NCI-H2107 (cell line): Measurements from ENCODE around the gene CRYAB.
"Not testable (repeated sequence)": the region's sequence is repeated elsewhere in the genome, so short reads cannot be mapped to it uniquely, and the experiment has no call there.

Source experiments
- DNase-seq: peaks from one replicate; lab custom pipeline; 2025; lab: John Stamatoyannopoulos, UW

The CRYAB gene

DNA sequence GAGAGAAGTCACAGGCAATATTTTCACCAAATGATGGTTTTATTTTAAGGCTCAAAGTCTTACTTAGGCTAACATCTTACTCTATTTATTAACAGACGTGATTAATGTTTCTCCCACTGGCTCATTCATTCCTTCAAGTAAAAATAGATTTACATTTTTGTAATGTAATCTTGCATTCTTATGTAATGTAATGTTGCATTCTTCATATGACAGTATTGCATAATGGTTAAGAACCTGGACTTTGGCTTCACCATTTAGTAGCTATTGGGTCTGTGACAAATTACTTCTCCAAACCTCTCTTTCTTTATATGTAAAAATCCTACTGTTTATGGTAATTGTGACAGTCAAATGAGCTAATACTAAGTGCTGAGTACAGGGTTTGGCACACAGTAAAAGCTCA lies 22.3 kb upstream of the CRYAB start:
- DNase-seq, result no peak

- not testable (repeated sequence) for DNase-seq
Measured at GRCh38 chr11:111933176-111933575, 21.6 kb upstream of the CRYAB start.

DNA sequence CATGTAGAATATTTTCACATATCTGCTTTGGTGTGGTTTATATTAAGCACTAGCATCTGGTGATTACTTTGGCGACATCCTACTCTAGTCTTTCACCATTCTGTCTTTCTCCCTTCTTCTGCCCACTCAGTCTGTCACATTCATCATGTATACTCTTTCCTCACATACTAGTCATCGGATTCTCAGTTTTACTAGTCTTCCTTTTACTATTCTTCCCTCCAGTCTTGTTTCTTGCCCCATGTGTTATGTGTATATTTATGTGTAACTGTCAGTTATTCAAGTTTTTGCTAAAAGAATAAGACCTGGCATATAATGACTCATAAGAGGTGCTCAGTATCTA lies 21.0 kb upstream of the CRYAB start:
- no peak for DNase-seq

DNA sequence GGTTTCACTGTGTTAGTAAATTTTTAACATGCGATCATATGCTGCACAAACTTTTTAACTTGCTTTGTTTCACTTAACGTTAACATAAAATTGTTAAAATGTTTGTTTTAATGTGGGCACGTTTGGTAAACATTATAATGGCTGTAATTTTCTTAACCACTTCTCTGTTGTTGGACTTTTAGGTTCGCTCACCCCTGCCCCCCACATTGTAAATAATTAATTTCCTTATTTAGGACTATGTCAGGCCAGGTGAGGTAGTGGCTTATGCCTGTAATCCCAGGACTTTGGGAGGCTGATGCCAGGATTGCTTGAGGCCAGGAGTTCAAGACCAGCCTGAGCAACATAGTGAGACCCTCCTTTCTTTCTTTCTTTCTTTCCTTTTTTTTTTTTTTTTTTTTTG lies 18.9 kb upstream of the CRYAB start:
- no peak for DNase-seq

GRCh38 chr11:111926505-111927391 lies 15.2 kb upstream of the CRYAB start:
- peak; percentile 96 for DNase-seq

DNA sequence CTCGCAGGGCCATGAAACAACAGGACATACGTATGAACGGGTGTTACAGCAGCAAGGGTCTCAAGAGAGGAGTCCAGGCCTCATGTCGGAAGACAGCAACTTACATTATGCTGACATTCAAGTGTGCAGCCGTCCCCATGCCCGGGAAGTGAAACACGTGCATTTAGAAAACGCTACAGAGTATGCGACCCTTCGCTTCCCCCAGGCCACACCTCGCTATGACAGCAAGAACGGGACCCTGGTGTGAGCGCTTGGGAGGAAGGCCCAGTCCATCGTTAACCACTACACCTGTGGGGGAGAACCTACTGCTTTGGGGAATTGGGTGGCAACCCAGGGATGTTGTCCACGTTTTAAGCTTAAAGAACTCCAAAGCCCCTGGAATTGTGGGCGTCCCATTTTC lies 14.4 kb upstream of the CRYAB start:
- DNase-seq, result no peak

DNA sequence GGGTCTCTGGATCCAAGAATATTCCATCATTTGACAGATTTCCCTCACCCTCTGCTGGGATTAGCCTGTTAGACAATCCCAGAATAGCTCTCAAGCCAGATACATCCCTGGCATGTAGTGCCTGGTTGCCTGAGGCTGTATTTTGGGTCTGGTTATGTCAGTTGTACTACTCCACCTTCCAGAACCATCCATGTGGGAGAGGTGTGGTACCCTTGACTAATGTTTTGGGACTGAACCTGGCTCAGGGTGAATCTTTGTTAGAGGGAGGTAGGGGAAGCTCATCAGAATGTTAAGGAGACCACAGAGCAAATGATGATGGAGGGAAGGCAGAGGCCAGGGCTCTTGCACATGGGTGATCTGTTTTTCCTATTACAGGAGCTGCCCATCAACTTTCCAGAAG lies 12.4 kb upstream of the CRYAB start:
- no peak for DNase-seq

- DNase-seq, result no peak
Measured at GRCh38 chr11:111923351-111923788, 11.8 kb upstream of the CRYAB start.

GRCh38 chr11:111922803-111923202 lies 11.2 kb upstream of the CRYAB start:
- DNase-seq, result no peak

- no peak for DNase-seq
Measured at GRCh38 chr11:111921541-111922230, 10.1 kb upstream of the CRYAB start.

DNA sequence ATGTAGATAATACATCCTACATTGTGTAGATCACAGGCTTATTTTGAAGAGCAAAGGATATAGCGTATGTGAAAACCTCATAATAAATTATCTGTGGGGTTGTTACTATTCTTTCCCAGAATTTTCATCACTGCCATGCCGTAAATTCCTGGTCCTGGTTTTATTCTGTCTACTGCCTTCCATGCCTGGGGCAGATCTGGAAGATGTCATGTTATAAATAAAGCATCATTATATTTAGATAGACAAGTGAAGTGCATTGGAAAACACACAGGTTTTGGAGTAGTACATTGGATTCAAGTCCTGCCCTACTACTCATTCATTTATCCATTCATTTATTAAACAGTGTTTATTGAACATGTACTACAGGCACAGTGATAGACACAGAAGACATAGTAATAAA lies 9.3 kb upstream of the CRYAB start:
- no peak for DNase-seq

GRCh38 chr11:111918390-111919256 lies 7.1 kb upstream of the CRYAB start, which contains the start of gene C11orf52:
Gene C11orf52, plus strand, starts transcription at chr11:111918913. Its CDS starts 60 bp downstream, at chr11:111918973.
- peak; percentile 92 for DNase-seq

DNA sequence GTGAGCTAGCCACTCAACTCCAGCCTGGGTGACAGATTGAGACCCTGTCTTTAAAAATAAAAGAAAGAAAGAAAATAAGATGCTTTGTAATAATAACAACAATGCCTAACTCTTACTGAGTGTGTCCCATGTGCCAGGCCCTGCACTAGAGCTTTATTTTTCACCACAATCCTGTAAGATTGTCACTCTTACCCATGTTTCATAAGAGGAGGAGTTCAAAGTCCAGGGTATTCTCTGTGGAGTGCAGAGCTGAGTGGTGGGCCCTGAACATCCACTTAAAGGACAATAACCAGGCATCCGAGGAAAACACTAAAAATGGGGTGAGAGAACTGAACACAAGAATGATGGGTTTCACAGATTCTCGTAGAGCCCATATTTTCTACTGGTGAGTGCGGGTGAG lies 6.2 kb upstream of the CRYAB start:
- DNase-seq, result no peak

GRCh38 chr11:111917312-111917711 lies 5.7 kb upstream of the CRYAB start:
- no peak for DNase-seq

GRCh38 chr11:111916768-111917167 lies 5.2 kb upstream of the CRYAB start:
- no peak for DNase-seq

- peak; percentile 61 for DNase-seq
Measured at GRCh38 chr11:111913997-111914396, 2.4 kb upstream of the CRYAB start.

DNA sequence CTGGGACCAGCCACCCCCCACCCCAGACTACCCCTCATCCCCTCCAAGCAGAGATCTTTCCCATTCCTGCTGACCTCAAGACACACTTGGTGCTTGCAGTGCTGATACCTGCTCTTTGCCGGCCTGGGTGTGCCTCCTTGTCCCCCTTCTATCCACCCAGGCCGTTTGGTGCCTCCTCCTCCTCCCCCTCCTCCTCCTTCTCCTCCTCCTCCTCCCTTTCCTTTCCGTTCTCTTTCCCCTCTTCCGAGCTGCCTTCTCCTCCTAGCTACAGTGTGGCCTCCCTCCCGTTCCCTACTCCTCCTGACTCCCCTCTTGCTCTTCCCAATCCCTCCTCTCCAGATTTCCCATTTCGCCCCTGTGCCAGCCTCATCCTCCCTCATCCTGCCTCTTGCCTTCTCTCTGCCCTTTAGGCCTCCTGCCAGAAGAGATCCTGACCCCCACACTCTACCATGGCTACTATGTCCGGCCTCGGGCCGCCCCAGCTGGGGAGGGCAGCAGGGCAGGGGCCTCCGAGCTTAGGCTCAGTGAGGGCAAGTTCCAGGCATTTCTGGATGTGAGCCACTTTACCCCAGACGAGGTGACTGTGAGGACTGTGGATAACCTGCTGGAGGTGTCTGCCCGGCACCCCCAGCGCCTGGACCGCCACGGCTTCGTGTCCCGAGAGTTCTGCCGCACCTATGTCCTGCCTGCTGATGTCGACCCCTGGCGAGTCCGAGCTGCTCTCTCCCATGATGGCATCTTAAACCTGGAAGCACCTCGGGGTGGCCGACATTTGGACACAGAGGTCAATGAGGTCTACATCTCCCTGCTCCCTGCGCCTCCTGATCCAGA lies 1.7 kb upstream of the CRYAB start:
- DNase-seq, result no peak

- DNase-seq, result no peak
Measured at GRCh38 chr11:111912535-111912934, 965 bp upstream of the CRYAB start, which contains the start of gene HSPB2. Gene HSPB2, plus strand, starts transcription at chr11:111912734. Its CDS starts 96 bp downstream, at chr11:111912830.

DNA sequence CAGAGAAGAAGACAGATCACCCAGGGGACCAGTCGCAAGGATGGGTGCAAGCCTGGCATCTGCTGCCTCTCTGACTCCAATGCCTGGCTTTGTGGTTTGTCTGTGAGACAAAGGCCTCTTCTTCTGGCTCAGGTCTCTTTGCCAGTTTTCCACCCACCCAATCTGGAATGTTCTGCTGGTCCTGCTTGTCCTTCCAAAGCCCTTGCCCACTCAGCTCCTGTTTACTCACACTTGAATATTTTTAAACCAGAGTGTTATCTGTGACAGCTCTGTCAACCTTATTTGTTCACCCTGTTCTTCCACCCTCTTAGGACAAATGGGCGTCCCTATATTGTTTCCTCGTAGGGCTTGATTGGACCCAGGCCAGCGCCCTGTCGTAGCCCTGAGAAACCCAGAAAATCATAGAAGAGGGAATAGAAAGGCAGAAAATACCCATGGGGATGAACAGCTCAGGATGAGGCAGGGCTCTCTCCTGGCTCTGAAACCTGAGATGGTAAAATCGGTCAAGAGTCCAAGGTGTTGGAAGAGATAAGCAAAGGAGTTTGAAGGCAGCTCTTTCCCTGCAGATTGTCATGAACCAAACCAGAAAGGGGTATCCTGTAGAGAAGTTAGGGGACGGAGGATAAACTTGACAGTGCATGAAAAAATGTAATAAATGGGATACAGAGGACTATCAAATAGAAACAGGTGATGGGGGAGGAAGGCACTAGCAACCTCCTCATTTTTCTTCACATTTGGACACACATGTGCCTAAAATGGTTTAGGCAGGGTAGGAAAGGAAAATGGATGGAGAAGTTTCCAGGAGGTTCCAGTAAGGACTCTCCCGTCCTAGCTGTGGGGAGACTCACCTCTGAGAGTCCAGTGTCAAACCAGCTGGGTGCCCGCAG lies 651 bp downstream of the CRYAB start:
- DNase-seq, result no peak

DNA sequence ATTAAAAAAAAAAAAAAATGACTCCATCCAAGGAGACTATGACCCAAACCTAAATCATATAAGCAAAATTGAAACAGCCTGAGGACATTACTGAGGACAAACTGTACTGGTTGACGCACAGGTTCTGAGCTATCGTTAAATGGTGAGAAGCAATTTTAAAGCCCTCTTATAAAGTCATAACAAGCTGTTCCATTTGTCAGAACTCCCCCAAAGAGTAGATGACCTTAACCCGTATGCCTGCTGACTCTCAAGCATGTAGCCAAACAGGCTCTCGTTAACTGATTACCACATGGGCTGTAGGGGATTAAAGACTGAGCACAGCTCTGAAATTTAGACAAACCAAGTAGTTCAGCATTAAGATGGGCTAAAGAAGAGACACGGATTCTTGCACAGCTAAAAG lies 2.2 kb downstream of the CRYAB start:
- DNase-seq, result no peak
